ENCODE measurements around the gene KCNMB1.

- TF ChIP-seq CTCF (conservative IDR thresholded peaks at IDR 0.05 in 1 of 2, IDR thresholded peaks at IDR 0.05 in 1 of 2; ENCODE audit: low read depth in 1 of 2, low read length in 2 of 2): no peak
- no peak for TF ChIP-seq EZH2 (IDR thresholded peaks at IDR 0.05; ENCODE audit: low read length, missing control alignments)
Observed at GRCh38 chr5:170405817-170406216, 16.6 kb upstream of the KCNMB1 start.
